Subcutaneous adipose tissue (tissue), 4 donors: ENCODE data around the gene DHX34. TPM values are rescaled to one million over a fixed set of nuclear protein-coding genes. Genes with fewer than 3 reads are reported as not detected.

ENCODE experiments used
- total RNA-seq, 4 donors: library from RNA; depleted of rRNA; stranded (reverse); fragments of >200 nt; gene quantifications; one replicate each; pipeline ENCODE4 v1.1.0, GENCODE V29; 2016
- TF ChIP-seq, protein P1 (sequence below): fragments of 450-650 bp; IDR thresholded peaks from one replicate; pipeline ENCODE4 v1.5.1; 2016; ENCODE audit warnings: low read depth, mild to moderate bottlenecking, control low read depth, antibody characterized with exemption, moderate library complexity

The DHX34 gene
- total RNA-seq, 4 donors from 2014 or later: 7.3 to 8.2 (median 8.1) TPM

DNA sequence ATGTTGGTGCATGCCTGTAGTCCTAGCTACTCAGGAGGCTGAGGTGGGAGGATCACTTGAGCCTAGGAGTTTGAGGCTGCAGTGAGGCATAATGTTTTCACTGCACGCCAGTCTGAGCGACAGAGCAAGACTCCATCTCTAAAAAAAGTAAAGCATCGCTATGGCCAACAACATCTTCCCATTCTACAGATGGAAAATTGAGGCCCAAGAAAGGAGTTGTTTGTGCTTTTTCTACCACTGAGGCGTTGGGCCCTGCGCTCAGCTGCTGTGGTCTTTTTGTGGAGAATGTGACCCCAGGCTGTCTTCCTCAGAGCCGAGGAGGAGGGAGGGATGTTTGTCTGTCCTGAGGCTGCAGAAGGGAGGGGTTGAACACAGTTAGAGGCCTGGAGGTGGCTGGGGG, 17.6 kb upstream of the DHX34 start:
- TF ChIP-seq, protein P1, sequence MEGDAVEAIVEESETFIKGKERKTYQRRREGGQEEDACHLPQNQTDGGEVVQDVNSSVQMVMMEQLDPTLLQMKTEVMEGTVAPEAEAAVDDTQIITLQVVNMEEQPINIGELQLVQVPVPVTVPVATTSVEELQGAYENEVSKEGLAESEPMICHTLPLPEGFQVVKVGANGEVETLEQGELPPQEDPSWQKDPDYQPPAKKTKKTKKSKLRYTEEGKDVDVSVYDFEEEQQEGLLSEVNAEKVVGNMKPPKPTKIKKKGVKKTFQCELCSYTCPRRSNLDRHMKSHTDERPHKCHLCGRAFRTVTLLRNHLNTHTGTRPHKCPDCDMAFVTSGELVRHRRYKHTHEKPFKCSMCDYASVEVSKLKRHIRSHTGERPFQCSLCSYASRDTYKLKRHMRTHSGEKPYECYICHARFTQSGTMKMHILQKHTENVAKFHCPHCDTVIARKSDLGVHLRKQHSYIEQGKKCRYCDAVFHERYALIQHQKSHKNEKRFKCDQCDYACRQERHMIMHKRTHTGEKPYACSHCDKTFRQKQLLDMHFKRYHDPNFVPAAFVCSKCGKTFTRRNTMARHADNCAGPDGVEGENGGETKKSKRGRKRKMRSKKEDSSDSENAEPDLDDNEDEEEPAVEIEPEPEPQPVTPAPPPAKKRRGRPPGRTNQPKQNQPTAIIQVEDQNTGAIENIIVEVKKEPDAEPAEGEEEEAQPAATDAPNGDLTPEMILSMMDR: no peak

DNA sequence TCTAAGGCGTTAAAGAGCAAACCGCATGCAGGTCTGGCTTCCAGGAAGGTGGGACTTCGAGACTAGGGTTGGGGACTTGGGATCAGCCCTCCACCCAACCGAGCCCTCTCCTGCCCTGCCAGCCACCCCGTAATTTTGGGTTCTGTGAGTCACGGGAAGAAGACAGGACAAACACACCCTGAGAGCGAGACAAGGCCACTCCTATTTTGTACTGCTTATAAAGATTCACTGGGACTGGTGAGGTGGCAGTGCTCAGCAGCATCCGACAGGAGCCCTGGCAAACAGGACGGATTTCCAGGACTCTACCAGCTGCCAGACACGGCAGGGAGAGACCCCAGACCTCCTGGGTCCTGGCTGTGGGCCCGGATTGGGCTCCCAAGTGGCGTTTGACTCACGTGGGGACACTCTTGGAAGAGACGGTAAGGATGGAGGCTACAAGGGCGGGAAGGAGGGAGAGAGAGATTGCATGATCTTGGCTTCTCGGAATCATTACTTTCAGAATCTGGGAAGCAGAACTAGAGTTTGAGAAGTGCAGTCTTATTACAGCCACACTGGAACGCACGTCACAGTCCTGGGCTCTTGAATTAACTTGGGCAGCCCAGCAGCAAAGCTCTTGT, 17.1 kb upstream of the DHX34 start, which contains the start of gene C5AR2:
C5AR2 (plus strand) TSS at position 245 of the 617 bp plus-strand sequence. CDS start 8,625 bp downstream, outside the sequence.
- TF ChIP-seq, protein P1: no peak

GRCh38 chr19:47339196-47339880, 9.8 kb upstream of the DHX34 start:
- TF ChIP-seq, protein P1: no peak

- TF ChIP-seq, protein P1: no peak
These were observed 8.5 kb upstream of the DHX34 start for GRCh38 chr19:47340477-47341208.

DNA sequence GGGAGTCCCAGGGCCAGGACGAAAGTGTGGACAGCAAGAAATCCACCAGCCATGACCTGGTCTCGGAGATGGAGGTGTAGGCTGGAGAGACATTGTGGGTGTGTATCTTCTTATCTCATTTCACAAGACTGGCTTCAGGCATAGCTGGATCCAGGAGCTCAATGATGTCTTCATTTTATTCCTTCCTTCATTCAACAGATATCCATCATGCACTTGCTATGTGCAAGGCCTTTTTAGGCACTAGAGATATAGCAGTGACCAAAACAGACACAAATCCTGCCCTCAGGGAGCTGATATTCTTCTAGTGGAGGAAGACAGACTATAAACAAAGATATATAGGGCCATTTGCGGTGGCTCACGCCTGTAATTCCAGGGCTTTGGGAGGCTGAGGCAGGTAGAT, 7.4 kb upstream of the DHX34 start:
- TF ChIP-seq, protein P1: no peak

DNA sequence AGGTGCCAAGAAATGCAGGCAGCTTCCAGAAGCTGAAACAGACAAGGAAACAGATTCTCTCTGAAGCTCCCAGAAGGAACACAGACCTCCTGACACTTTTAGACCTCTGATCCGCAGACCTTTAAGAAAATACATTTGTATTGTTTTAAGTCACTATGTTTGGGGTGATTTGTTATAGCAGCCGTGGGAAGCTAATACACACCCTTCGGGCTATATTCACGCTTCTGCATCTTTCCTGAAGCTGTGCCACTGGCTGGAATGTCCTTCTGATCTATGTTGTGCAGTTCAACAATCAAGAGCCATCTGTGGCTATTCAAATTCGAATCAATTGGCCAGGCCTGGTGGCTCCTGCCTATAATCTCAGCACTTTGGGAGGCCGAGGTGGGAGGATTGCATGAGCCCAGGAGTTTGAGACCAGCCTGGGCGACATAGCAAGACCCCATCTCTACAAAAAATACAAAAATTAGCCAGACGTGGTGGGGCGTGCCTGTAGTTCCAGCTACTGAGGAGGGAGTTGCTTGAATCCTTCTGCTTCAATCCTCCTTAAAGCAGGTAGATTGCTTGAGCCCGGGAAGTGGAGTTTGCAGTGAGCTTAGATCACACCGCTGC, 5.8 kb upstream of the DHX34 start:
- TF ChIP-seq, protein P1: no peak

GRCh38 chr19:47344425-47344824, 4.7 kb upstream of the DHX34 start:
- TF ChIP-seq, protein P1: no peak
